Loucy (cell line): ENCODE results near the gene ATP6V0A4.
"Not testable (repeated sequence)": the region's sequence is repeated elsewhere in the genome, so short reads cannot be mapped to it uniquely, and the experiment has no call there.

Experiments
- H2AFZ ChIP-seq: fragments of 200-600 bp; sonication (generic); 2 replicates; pipeline ENCODE4 v1.6.0; 2016; ENCODE audit warnings: antibody characterized with exemption, mild to moderate bottlenecking, low read length, moderate library complexity
- H3F3A ChIP-seq: fragments of 200-600 bp; 2 replicates; pipeline ENCODE4 v1.6.0; 2016; ENCODE audit warnings: antibody characterized with exemption, low read depth, mild to moderate bottlenecking
- H3K27me3 ChIP-seq: fragments of 200-600 bp; sonication (generic); 2 replicates; pipeline ENCODE4 v1.6.1; 2014; ENCODE audit warnings: low read length, mild to moderate bottlenecking; ENCODE audit not compliant: insufficient read depth, poor library complexity, severe bottlenecking
- H3K36me3 ChIP-seq: fragments of 200-600 bp; sonication (generic); 2 replicates; pipeline ENCODE4 v1.6.1; 2016; ENCODE audit warnings: low read length; ENCODE audit not compliant: insufficient read depth
- H3K4me1 ChIP-seq: fragments of 200-600 bp; sonication (generic); 2 replicates; pipeline ENCODE4 v1.5.1; 2014; ENCODE audit warnings: low read length, mild to moderate bottlenecking; ENCODE audit not compliant: insufficient read depth, poor library complexity, severe bottlenecking
- H3K4me2 ChIP-seq: fragments of 200-600 bp; sonication (generic); 2 replicates; pipeline ENCODE4 v1.6.0; 2014; ENCODE audit warnings: antibody characterized with exemption, low read length, low read depth, mild to moderate bottlenecking; ENCODE audit not compliant: poor library complexity, severe bottlenecking
- H3K4me3 ChIP-seq: fragments of 200-600 bp; sonication (generic); 2 replicates; pipeline ENCODE4 v1.5.1; 2014; ENCODE audit warnings: low read length, mild to moderate bottlenecking, mixed read lengths; ENCODE audit not compliant: poor library complexity, severe bottlenecking
- H3K79me2 ChIP-seq: fragments of 200-600 bp; sonication (generic); 2 replicates; pipeline ENCODE4 v1.6.1; 2014; ENCODE audit warnings: low read length; ENCODE audit not compliant: insufficient read depth
- H3K9ac ChIP-seq: fragments of 200-600 bp; sonication (generic); 2 replicates; pipeline ENCODE4 v1.6.0; 2014; ENCODE audit warnings: mild to moderate bottlenecking, low read depth, low read length, moderate library complexity; ENCODE audit not compliant: poor library complexity, severe bottlenecking
- H3K9me2 ChIP-seq: fragments of 200-600 bp; sonication (generic); replicated peaks from 2 replicates; pipeline ENCODE4 v1.6.1; 2016; ENCODE audit warnings: low read depth, low read length, mixed read lengths
- H3K9me3 ChIP-seq: fragments of 200-600 bp; sonication (generic); 2 replicates; pipeline ENCODE4 v1.6.1; 2014; ENCODE audit warnings: mild to moderate bottlenecking, antibody characterized with exemption, low read length, low read depth; ENCODE audit not compliant: insufficient read depth
- H4K20me1 ChIP-seq: fragments of 200-600 bp; sonication (generic); 2 replicates; pipeline ENCODE4 v1.6.0; 2014; ENCODE audit warnings: antibody characterized with exemption, low read length, mild to moderate bottlenecking; ENCODE audit not compliant: insufficient read depth, poor library complexity, severe bottlenecking
- EZH2phosphoT487 ChIP-seq: fragments of 200-600 bp; IDR thresholded peaks from 2 replicates; pipeline ENCODE4 v1.6.1; 2018; ENCODE audit warnings: antibody characterized with exemption, mild to moderate bottlenecking, moderate library complexity, borderline replicate concordance
- TF ChIP-seq, protein P1 (sequence below): fragments of 200-600 bp; sonication (generic); conservative IDR thresholded peaks from 2 replicates; pipeline ENCODE4 v1.5.1; 2014; ENCODE audit warnings: mild to moderate bottlenecking, antibody characterized with exemption, low read length

The ATP6V0A4 gene

DNA sequence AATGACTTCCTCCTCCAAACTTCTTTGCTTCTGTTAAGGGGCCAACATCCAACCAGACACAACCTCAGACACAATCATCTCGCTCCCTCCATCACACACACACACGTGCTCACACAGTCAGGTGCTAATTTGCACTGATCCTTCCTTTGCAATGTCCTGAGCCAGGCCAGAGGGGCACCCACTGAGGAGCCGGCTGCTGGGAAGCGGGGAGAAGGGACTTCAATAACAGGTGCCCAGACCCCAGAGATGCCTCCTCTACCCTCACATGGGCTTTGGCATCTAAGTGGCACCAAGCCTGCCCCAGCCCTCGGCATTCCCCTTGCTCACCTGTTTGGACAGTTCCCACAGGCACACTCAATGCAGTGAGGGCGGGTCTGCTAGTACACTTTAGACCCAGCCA is 62.6 kb downstream of the ATP6V0A4 start:
- Histone ChIP-seq H3K4me3 (no peak overlapping the region), H3K27me3 (no peaks in the 10 kb centered on the region), H3K9me3 (no peaks in the 10 kb centered on the region), H3K79me2 (no peaks in the 10 kb centered on the region), H3K9ac (no peak overlapping the region), H3F3A (no peaks in the 10 kb centered on the region), H3K4me2 (no peak overlapping the region), H3K4me1 (no peaks in the 10 kb centered on the region), H2AFZ (no peak overlapping the region), H3K9me2 (no peaks in the 10 kb centered on the region), H4K20me1 (no peaks in the 10 kb centered on the region), H3K36me3 (no peaks in the 10 kb centered on the region)
- no peak for TF ChIP-seq EZH2phosphoT487
- TF ChIP-seq, protein P1, sequence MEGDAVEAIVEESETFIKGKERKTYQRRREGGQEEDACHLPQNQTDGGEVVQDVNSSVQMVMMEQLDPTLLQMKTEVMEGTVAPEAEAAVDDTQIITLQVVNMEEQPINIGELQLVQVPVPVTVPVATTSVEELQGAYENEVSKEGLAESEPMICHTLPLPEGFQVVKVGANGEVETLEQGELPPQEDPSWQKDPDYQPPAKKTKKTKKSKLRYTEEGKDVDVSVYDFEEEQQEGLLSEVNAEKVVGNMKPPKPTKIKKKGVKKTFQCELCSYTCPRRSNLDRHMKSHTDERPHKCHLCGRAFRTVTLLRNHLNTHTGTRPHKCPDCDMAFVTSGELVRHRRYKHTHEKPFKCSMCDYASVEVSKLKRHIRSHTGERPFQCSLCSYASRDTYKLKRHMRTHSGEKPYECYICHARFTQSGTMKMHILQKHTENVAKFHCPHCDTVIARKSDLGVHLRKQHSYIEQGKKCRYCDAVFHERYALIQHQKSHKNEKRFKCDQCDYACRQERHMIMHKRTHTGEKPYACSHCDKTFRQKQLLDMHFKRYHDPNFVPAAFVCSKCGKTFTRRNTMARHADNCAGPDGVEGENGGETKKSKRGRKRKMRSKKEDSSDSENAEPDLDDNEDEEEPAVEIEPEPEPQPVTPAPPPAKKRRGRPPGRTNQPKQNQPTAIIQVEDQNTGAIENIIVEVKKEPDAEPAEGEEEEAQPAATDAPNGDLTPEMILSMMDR, result no peak

DNA sequence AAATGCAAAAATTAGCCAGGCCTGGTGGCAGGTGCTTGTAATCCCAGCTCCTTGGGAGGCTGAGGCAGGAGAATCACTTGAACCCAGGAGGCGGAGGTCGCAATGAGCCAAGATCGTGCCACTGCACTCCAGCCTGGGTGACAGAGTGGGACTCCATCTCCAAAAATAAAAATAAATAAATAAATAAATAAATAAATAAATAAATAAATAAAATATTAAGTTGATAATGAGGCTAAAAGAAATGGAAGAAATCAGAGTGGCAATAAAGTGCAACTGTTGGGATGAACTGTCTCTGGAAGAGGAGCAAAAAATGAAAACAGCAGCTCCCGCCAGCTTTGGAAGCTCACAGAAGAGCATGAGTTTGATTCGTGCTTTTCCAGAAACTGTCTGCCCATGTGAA is 66.3 kb downstream of the ATP6V0A4 start:
- H3K36me3 ChIP-seq, H3K4me3 ChIP-seq, H3F3A ChIP-seq, H3K9me2 ChIP-seq, H4K20me1 ChIP-seq, H3K27me3 ChIP-seq, H3K9me3 ChIP-seq, H3K4me1 ChIP-seq, H3K4me2 ChIP-seq, H3K79me2 ChIP-seq, H2AFZ ChIP-seq, H3K9ac ChIP-seq: not testable (repeated sequence)

DNA sequence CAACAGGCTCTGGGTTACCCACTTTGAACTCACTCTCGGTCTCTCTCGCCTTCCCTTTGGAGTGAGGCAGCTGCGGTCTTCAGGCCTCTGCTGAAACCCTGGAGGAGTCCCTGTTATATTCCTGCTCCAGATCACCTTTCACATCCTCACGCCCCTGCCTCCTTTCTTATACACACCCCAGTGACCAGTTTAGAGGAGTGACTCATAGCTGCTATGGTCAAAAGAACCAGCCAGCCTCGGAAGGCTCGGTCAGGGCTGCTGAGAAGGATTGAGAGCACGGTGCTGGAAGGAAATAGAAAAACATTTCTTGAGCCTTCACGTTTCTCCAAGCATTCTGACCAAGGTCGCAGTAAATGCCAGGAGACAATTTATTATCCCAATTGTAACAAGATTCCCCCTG is 68.6 kb downstream of the ATP6V0A4 start:
- Histone ChIP-seq H3K4me3 (no peak overlapping the region), H3K4me1 (no peaks in the 10 kb centered on the region), H3K9me3 (no peaks in the 10 kb centered on the region), H2AFZ (no peak overlapping the region), H3K79me2 (no peaks in the 10 kb centered on the region), H3K4me2 (no peak overlapping the region), H3F3A (no peaks in the 10 kb centered on the region), H3K9ac (no peak overlapping the region), H4K20me1 (no peaks in the 10 kb centered on the region), H3K9me2 (no peaks in the 10 kb centered on the region), H3K36me3 (no peaks in the 10 kb centered on the region), H3K27me3 (no peaks in the 10 kb centered on the region)
- TF ChIP-seq, protein P1, result no peak
- no peak for TF ChIP-seq EZH2phosphoT487

DNA sequence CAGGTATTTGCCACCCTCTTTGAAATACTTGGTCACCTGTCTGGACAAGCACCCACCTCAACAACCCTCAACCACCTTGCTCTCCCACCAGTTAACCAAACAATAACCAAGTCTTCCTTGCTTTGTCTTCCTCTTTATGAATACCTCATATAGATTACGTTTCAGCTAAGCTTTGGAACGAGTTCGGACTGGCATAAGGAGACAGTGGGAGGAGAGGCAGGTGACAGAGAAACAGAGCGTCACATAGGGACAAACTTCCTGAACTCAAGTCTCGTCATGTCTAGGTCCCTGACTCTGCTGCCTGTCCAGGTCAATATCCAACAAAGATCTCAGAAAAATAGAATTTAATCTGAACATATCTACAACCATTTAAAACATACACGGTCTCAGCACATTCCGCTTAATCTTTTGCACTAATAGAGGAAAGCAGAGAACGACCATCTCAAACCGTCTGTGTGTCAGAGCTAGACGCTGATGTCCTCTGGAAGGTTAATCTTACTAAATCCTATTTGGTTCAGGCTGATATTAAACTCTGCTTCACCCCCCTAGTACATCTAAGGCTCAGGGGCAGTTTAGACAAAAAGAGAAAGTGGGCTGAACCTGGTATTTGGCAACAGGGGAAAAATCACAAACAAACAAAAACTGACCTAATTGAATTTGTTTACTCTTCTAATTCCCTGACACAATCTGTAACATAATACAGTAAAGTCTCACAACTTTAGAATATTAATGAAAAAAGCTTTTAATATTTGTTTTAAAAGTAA is 70.5 kb downstream of the ATP6V0A4 start:
- Histone ChIP-seq H3K9me3 (no peaks in the 10 kb centered on the region), H4K20me1 (no peaks in the 10 kb centered on the region), H3K9ac (no peak overlapping the region), H3K4me3 (no peak overlapping the region), H3F3A (no peaks in the 10 kb centered on the region), H2AFZ (no peak overlapping the region), H3K36me3 (no peaks in the 10 kb centered on the region), H3K79me2 (no peaks in the 10 kb centered on the region), H3K4me1 (no peaks in the 10 kb centered on the region), H3K27me3 (no peaks in the 10 kb centered on the region), H3K9me2 (no peaks in the 10 kb centered on the region), H3K4me2 (no peak overlapping the region)
- TF ChIP-seq EZH2phosphoT487, result no peak
- TF ChIP-seq, protein P1, result no peak
